HG02678 (cell line): ENCODE results near the gene KRTAP10-9.
"Not testable (repeated sequence)": the region's sequence is repeated elsewhere in the genome, so short reads cannot be mapped to it uniquely, and the experiment has no call there.

ENCODE experiments used
- ATAC-seq: cut with Tn5 transposase; IDR thresholded peaks from one replicate; pipeline ENCODE4 v1.9.1; 2021; ENCODE audit warnings: mild to moderate bottlenecking, moderate library complexity; ENCODE audit not compliant: unreplicated experiment

KRTAP10-9 gene

GRCh38 chr21:44594406-44594916 is 32.4 kb upstream of the KRTAP10-9 start:
- ATAC-seq: no peak

- no peak for ATAC-seq
Observed at GRCh38 chr21:44595524-44595923, 31.4 kb upstream of the KRTAP10-9 start.

GRCh38 chr21:44596068-44596725 is 30.7 kb upstream of the KRTAP10-9 start:
- no peak for ATAC-seq

- ATAC-seq: no peak
Observed at GRCh38 chr21:44598061-44598460, 28.8 kb upstream of the KRTAP10-9 start.

GRCh38 chr21:44599264-44600029 is 27.4 kb upstream of the KRTAP10-9 start:
- ATAC-seq: no peak

- ATAC-seq: not testable (repeated sequence)
Observed at GRCh38 chr21:44600118-44600978, 26.5 kb upstream of the KRTAP10-9 start, which contains the start of gene KRTAP10-7. Gene KRTAP10-7 (plus strand): TSS chr21:44600597. CDS start chr21:44600622, 25 bp downstream.

- not testable (repeated sequence) for ATAC-seq
Observed at GRCh38 chr21:44601091-44601490, 25.8 kb upstream of the KRTAP10-9 start.

- ATAC-seq: no peak
Observed at GRCh38 chr21:44601596-44602462, 25.1 kb upstream of the KRTAP10-9 start.

GRCh38 chr21:44602463-44602850 is 24.4 kb upstream of the KRTAP10-9 start:
- no peak for ATAC-seq

- ATAC-seq: no peak
Observed at GRCh38 chr21:44603109-44603875, 23.6 kb upstream of the KRTAP10-9 start.

GRCh38 chr21:44603911-44604310 is 23.0 kb upstream of the KRTAP10-9 start:
- no peak for ATAC-seq

- ATAC-seq: no peak
Observed at GRCh38 chr21:44606495-44606894, 20.4 kb upstream of the KRTAP10-9 start.

GRCh38 chr21:44609193-44609592 is 17.7 kb upstream of the KRTAP10-9 start:
- ATAC-seq: no peak

GRCh38 chr21:44610157-44610843 is 16.6 kb upstream of the KRTAP10-9 start:
- not testable (repeated sequence) for ATAC-seq

GRCh38 chr21:44611551-44611950 is 15.3 kb upstream of the KRTAP10-9 start:
- no peak for ATAC-seq

GRCh38 chr21:44612029-44612486 is 14.8 kb upstream of the KRTAP10-9 start, which contains the start of gene KRTAP10-8:
Gene KRTAP10-8 (plus strand): TSS chr21:44612079. CDS start chr21:44612101, 22 bp downstream.
- no peak for ATAC-seq

- no peak for ATAC-seq
Observed at GRCh38 chr21:44612669-44613229, 14.1 kb upstream of the KRTAP10-9 start.
